GM12872 (cell line): ENCODE data around the gene KCNK13.

ENCODE experiments used
- CTCF ChIP-seq: IDR thresholded peaks from 3 replicates; pipeline ENCODE4 v1.5.1; 2011; ENCODE audit warnings: low read depth, mild to moderate bottlenecking, low read length, moderate library complexity; ENCODE audit not compliant: insufficient read depth

KCNK13 gene

GRCh38 chr14:90062822-90063539 is 1.2 kb downstream of the KCNK13 start:
- TF ChIP-seq CTCF: no peak

GRCh38 chr14:90072350-90072749 is 10.6 kb downstream of the KCNK13 start:
- TF ChIP-seq CTCF: no peak

- TF ChIP-seq CTCF: no peak
These were observed 17.8 kb downstream of the KCNK13 start for GRCh38 chr14:90079576-90079975.

- no peak for TF ChIP-seq CTCF
These were observed 25.6 kb downstream of the KCNK13 start for GRCh38 chr14:90087433-90087832.

- no peak for TF ChIP-seq CTCF
These were observed 26.4 kb downstream of the KCNK13 start for GRCh38 chr14:90088176-90088575.

- TF ChIP-seq CTCF: no peak
These were observed 29.6 kb downstream of the KCNK13 start for GRCh38 chr14:90091393-90091792.

GRCh38 chr14:90093942-90094595 is 32.3 kb downstream of the KCNK13 start:
- no peak for TF ChIP-seq CTCF
